Neutrophil (primary cell): ENCODE results near the gene FRMPD1.

Experiments used
- H3K27ac ChIP-seq: fragments of 200-600 bp; sonication (generic); 2 replicates; pipeline ENCODE4 v1.5.1; 2016; ENCODE audit warnings: mild to moderate bottlenecking, moderate library complexity
- H3K27me3 ChIP-seq: fragments of 200-600 bp; sonication (generic); 2 replicates; pipeline ENCODE4 v1.6.0; 2016; ENCODE audit warnings: mild to moderate bottlenecking
- H3K36me3 ChIP-seq: fragments of 200-600 bp; sonication (generic); 2 replicates; pipeline ENCODE4 v1.5.1; 2017
- H3K4me1 ChIP-seq, 2 experiments: fragments of 200-600 bp in 1 of 2; sonication (generic) in 1 of 2; 1 replicate in 1 of 2; 2 replicates in 1 of 2; pipeline versions ENCODE4 v1.5.1 to v1.6.1; 2013 to 2016; ENCODE audit warnings: low read depth in 1 of 2, low read length in 1 of 2, mild to moderate bottlenecking in 1 of 2, moderate library complexity in 1 of 2; ENCODE audit not compliant: control insufficient read depth in 1 of 2, insufficient read depth in 1 of 2
- H3K4me3 ChIP-seq, 2 experiments: fragments of 200-600 bp in 1 of 2; sonication (generic) in 1 of 2; 1 replicate in 1 of 2; 2 replicates in 1 of 2; pipeline ENCODE4 v1.5.1; 2013 to 2016; ENCODE audit warnings: low read depth in 1 of 2, low read length in 1 of 2, mild to moderate bottlenecking in 1 of 2, moderate library complexity in 1 of 2
- H3K9me3 ChIP-seq: fragments of 200-600 bp; sonication (generic); 2 replicates; pipeline ENCODE4 v1.5.1; 2016
- CTCF ChIP-seq: fragments of 200-600 bp; sonication (generic); IDR thresholded peaks from 2 replicates; pipeline ENCODE4 v1.5.1; 2016; ENCODE audit warnings: antibody characterized with exemption

Gene FRMPD1

GRCh38 chr9:37656936-37657335, 6.2 kb downstream of the FRMPD1 start:
- Histone ChIP-seq H3K27ac (no peak overlapping the region), H3K36me3 (no peaks in the 10 kb centered on the region), H3K4me1 (no peaks in the 10 kb centered on the region), H3K9me3 (no peaks in the 10 kb centered on the region), H3K4me3 (no peak overlapping the region), H3K27me3 (peaks cover 71% of the 10 kb centered on the region)
- no peak for TF ChIP-seq CTCF

GRCh38 chr9:37660691-37661090, 9.9 kb downstream of the FRMPD1 start:
- H3K27ac ChIP-seq: no peak overlapping the region
- peaks cover 56% of the 10 kb centered on the region for H3K27me3 ChIP-seq
- H3K36me3 ChIP-seq: no peaks in the 10 kb centered on the region
- H3K4me1 ChIP-seq: no peaks in the 10 kb centered on the region
- TF ChIP-seq CTCF: no peak
- H3K4me3 ChIP-seq: no peak overlapping the region
- H3K9me3 ChIP-seq: no peaks in the 10 kb centered on the region

GRCh38 chr9:37663926-37664325, 13.2 kb downstream of the FRMPD1 start:
- Histone ChIP-seq H3K4me3 (no peak overlapping the region), H3K27me3 (peaks cover 54% of the 10 kb centered on the region), H3K9me3 (no peaks in the 10 kb centered on the region), H3K4me1 (no peaks in the 10 kb centered on the region), H3K36me3 (no peaks in the 10 kb centered on the region), H3K27ac (no peak overlapping the region)
- no peak for TF ChIP-seq CTCF

- Histone ChIP-seq H3K36me3 (no peaks in the 10 kb centered on the region), H3K4me1 (no peaks in the 10 kb centered on the region), H3K27ac (no peak overlapping the region), H3K9me3 (no peaks in the 10 kb centered on the region), H3K27me3 (peaks cover 70% of the 10 kb centered on the region), H3K4me3 (no peak overlapping the region)
- TF ChIP-seq CTCF: no peak
Measured at GRCh38 chr9:37667706-37668105, 17.0 kb downstream of the FRMPD1 start.

GRCh38 chr9:37668116-37668601, 17.4 kb downstream of the FRMPD1 start:
- TF ChIP-seq CTCF: no peak
- peaks cover 70% of the 10 kb centered on the region for H3K27me3 ChIP-seq
- no peaks in the 10 kb centered on the region for H3K9me3 ChIP-seq
- H3K4me3 ChIP-seq: no peak overlapping the region
- no peak overlapping the region for H3K27ac ChIP-seq
- no peaks in the 10 kb centered on the region for H3K4me1 ChIP-seq
- H3K36me3 ChIP-seq: no peaks in the 10 kb centered on the region

DNA sequence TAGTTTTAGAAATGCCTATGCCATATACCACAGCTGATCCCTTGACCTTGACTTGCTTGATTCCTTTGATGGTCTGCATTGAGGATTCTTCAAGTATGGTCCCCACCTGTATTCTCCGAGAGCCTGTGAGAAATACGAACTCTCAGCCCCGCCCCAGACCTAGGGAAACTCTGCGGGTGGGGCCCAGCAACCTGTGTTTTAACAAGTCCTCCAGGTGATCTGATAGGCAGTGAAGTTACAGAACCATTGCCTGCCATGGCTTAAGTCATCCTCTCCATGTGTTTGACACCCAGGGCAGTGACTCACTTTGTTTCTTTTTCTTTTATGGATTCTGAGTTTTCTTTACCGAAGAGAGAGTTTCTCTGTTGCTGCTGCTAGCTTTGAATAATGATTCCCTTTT, 18.5 kb downstream of the FRMPD1 start:
- no peaks in the 10 kb centered on the region for H3K9me3 ChIP-seq
- peaks cover 63% of the 10 kb centered on the region for H3K27me3 ChIP-seq
- H3K27ac ChIP-seq: no peak overlapping the region
- no peaks in the 10 kb centered on the region for H3K36me3 ChIP-seq
- H3K4me1 ChIP-seq: no peaks in the 10 kb centered on the region
- no peak overlapping the region for H3K4me3 ChIP-seq
- TF ChIP-seq CTCF: no peak
